HCT116 (cell line): Measurements from ENCODE around the gene RTN1. TPM values are rescaled to one million over a fixed set of nuclear protein-coding genes. Genes with fewer than 3 reads are reported as not detected.

Source experiments
- ATAC-seq: fragments of 200-7000 bp; cut with Tn5 transposase; 2 replicates; pipeline ENCODE4 v1.9.1; 2020; ENCODE audit warnings: mild to moderate bottlenecking, moderate library complexity
- BruUV-seq: library from RNA; stranded (reverse); fragments of 400-500 nt; replicated peaks from 2 replicates; lab custom pipeline; 2021; lab: Mats Ljungman, UMichigan
- CTCF ChIA-PET: fragments of 300-600 bp; sonication (Branson Sonifier 250); formaldehyde crosslinking; loops from one replicate; lab custom pipeline; 2021; ENCODE audit warnings: antibody characterized with exemption; lab: Charles Lee
- POLR2A ChIA-PET: fragments of 300-600, 350-600 bp; sonication (Branson Sonifier 250); formaldehyde crosslinking; loops from one replicate; lab custom pipeline; 2021; ENCODE audit warnings: antibody characterized with exemption; lab: Charles Lee
- RAD21 ChIA-PET, 2 experiments: fragments of 300-600 bp; sonication (Branson Sonifier 250); formaldehyde crosslinking; loops; one replicate each; lab custom pipeline; 2023; ENCODE audit warnings: low total read pairs in 2 of 2; ENCODE audit not compliant: uncharacterized antibody in 2 of 2, unreplicated experiment in 2 of 2, low non-redundant PET in 1 of 2; lab: Charles Lee
- DNase-seq: peaks from one replicate; pipeline ENCODE4 v3.0.0-alpha.2; 2010; ENCODE audit warnings: low read depth, low spot score
- H2AFZ ChIP-seq: fragments of 200-600 bp; shearing (Covaris generic), sonication (generic); 2 replicates; pipeline ENCODE4 v1.6.1; 2017; ENCODE audit warnings: low read depth, mixed run types, mixed read lengths, antibody characterized with exemption, low read length; ENCODE audit not compliant: poor library complexity, severe bottlenecking
- H3K27ac ChIP-seq: 2 replicates; pipeline ENCODE4 v1.5.1; 2012; ENCODE audit warnings: low read depth, low read length
- H3K27me3 ChIP-seq: fragments of 200-600 bp; sonication (generic); 2 replicates; pipeline ENCODE4 v1.6.1; 2016; ENCODE audit warnings: mixed run types, low read length, mixed read lengths; ENCODE audit not compliant: insufficient read depth
- H3K36me3 ChIP-seq, 2 experiments: fragments of 200-500 bp in 1 of 2; fragments of 200-600 bp in 1 of 2; sonication (Bioruptor generic) in 1 of 2; sonication (generic) in 1 of 2; 2 replicates each; pipeline versions ENCODE4 v1.5.1 to v1.6.1; 2014 to 2016; ENCODE audit warnings: low read length in 2 of 2, inconsistent platforms in 1 of 2, mixed read lengths in 1 of 2, mixed run types in 1 of 2; ENCODE audit not compliant: insufficient read depth in 2 of 2, control insufficient read depth in 1 of 2
- H3K4me1 ChIP-seq, 2 experiments: fragments of 200-600 bp in 1 of 2; sonication (generic) in 1 of 2; 2 replicates each; pipeline versions ENCODE4 v1.5.1 to v1.6.1; 2012 to 2017; ENCODE audit warnings: low read length in 2 of 2, inconsistent platforms in 1 of 2, mild to moderate bottlenecking in 1 of 2, mixed read lengths in 1 of 2, mixed run types in 1 of 2, moderate library complexity in 1 of 2; ENCODE audit not compliant: insufficient read depth in 2 of 2, control insufficient read depth in 1 of 2
- H3K4me2 ChIP-seq: fragments of 200-600 bp; sonication (generic); 2 replicates; pipeline ENCODE4 v1.6.1; 2017; ENCODE audit warnings: mixed run types, low read length, mixed read lengths
- H3K4me3 ChIP-seq, 2 experiments: fragments of 200-600 bp in 1 of 2; sonication (generic) in 1 of 2; replicated peaks in 1 of 2; 2 replicates each; pipeline ENCODE4 v1.5.1; 2011 to 2016; ENCODE audit warnings: low read length in 2 of 2, control low read depth in 1 of 2, low read depth in 1 of 2, mild to moderate bottlenecking in 1 of 2, mixed read lengths in 1 of 2, mixed run types in 1 of 2
- H3K79me2 ChIP-seq: fragments of 200-600 bp; sonication (generic); 2 replicates; pipeline ENCODE4 v1.6.1; 2017; ENCODE audit warnings: mild to moderate bottlenecking, mixed run types, low read length, moderate library complexity, mixed read lengths; ENCODE audit not compliant: insufficient read depth
- H3K9ac ChIP-seq: fragments of 200-600 bp; sonication (generic); 2 replicates; pipeline ENCODE4 v1.6.1; 2016; ENCODE audit warnings: low read length, mixed read lengths
- H3K9me2 ChIP-seq: fragments of 200-600 bp; sonication (generic), shearing (Covaris generic); 2 replicates; pipeline ENCODE4 v1.6.1; 2017; ENCODE audit warnings: mixed run types, mild to moderate bottlenecking, moderate library complexity; ENCODE audit not compliant: insufficient read depth
- H3K9me3 ChIP-seq, 2 experiments: fragments of 200-500 bp in 1 of 2; fragments of 200-600 bp in 1 of 2; sonication (Bioruptor generic) in 1 of 2; sonication (generic) in 1 of 2; 2 replicates each; pipeline ENCODE4 v1.6.1; 2014 to 2017; ENCODE audit warnings: low read length in 2 of 2, mixed read lengths in 2 of 2, inconsistent platforms in 1 of 2, low read depth in 1 of 2, mild to moderate bottlenecking in 1 of 2, mixed run types in 1 of 2, moderate library complexity in 1 of 2; ENCODE audit not compliant: control insufficient read depth in 1 of 2, insufficient read depth in 1 of 2
- H4K20me1 ChIP-seq: fragments of 200-600 bp; sonication (generic), shearing (Covaris generic); 2 replicates; pipeline ENCODE4 v1.6.1; 2017; ENCODE audit warnings: mixed run types, mild to moderate bottlenecking, moderate library complexity; ENCODE audit not compliant: insufficient read depth
- CBX3 ChIP-seq: IDR thresholded peaks from 2 replicates; pipeline ENCODE4 v1.6.1; 2012; ENCODE audit warnings: low read depth
- CEBPB ChIP-seq: IDR thresholded peaks from 2 replicates; pipeline ENCODE4 v1.6.1; 2012; ENCODE audit warnings: low read depth
- ELF1 ChIP-seq: IDR thresholded peaks from 2 replicates; pipeline ENCODE4 v1.6.1; 2012; ENCODE audit warnings: low read depth, borderline replicate concordance
- POLR2A ChIP-seq: IDR thresholded peaks from 2 replicates; pipeline ENCODE4 v1.7.0; 2011; ENCODE audit warnings: borderline replicate concordance; ENCODE audit not compliant: insufficient read depth, insufficient read length; ENCODE audit errors: extremely low read depth
- SIN3A ChIP-seq: IDR thresholded peaks from 2 replicates; pipeline ENCODE4 v1.6.1; 2012; ENCODE audit warnings: low read depth
- SRF ChIP-seq: IDR thresholded peaks from 2 replicates; pipeline ENCODE4 v1.6.1; 2012; ENCODE audit warnings: low read depth
- TCF7L2 ChIP-seq: IDR thresholded peaks from 2 replicates; pipeline ENCODE4 v1.7.0; 2011; ENCODE audit warnings: borderline replicate concordance, inconsistent platforms; ENCODE audit not compliant: insufficient read depth, insufficient read length; ENCODE audit errors: extremely low read depth
- ZNF274 ChIP-seq: fragments of 200-500 bp; sonication (Bioruptor generic); IDR thresholded peaks from 2 replicates; pipeline ENCODE4 v1.6.1; 2014; ENCODE audit warnings: mild to moderate bottlenecking, low read depth, low read length, inconsistent platforms
- intact Hi-C: fragments of 100-400 bp; cut with micrococcal nuclease; formaldehyde crosslinking; loops from 2 replicates; pipeline ENCODE4 v1.10.0; 2022
- total RNA-seq: library from RNA; stranded (reverse); gene quantifications from one replicate; pipeline ENCODE4 v1.2.1, GENCODE V29; 2021; ENCODE audit not compliant: unreplicated experiment
- TF ChIP-seq, protein P1 (sequence below): IDR thresholded peaks from 2 replicates; pipeline ENCODE4 v1.6.1; 2012
- TF ChIP-seq, protein P2 (sequence below): IDR thresholded peaks from 2 replicates; pipeline ENCODE4 v1.6.1; 2011; ENCODE audit warnings: mild to moderate bottlenecking, low read length, moderate library complexity; ENCODE audit not compliant: insufficient replicate concordance; ENCODE audit errors: extremely low read depth
- TF ChIP-seq, protein P3 (sequence below), 3 experiments: fragments of 200-600 bp in 1 of 3; sonication (generic) in 1 of 3; IDR thresholded peaks in 2 of 3; conservative IDR thresholded peaks in 1 of 3; 2 replicates each; pipeline ENCODE4 v1.5.1; 2012 to 2017; ENCODE audit warnings: low read depth in 2 of 3, low read length in 2 of 3, antibody characterized with exemption in 1 of 3, borderline replicate concordance in 1 of 3, control low read depth in 1 of 3, mild to moderate bottlenecking in 1 of 3, mixed read lengths in 1 of 3, mixed run types in 1 of 3, moderate library complexity in 1 of 3; ENCODE audit not compliant: insufficient read depth in 1 of 3

Gene RTN1
- total RNA-seq, 1 experiment from 2014 or later, result 0.57 TPM

DNA sequence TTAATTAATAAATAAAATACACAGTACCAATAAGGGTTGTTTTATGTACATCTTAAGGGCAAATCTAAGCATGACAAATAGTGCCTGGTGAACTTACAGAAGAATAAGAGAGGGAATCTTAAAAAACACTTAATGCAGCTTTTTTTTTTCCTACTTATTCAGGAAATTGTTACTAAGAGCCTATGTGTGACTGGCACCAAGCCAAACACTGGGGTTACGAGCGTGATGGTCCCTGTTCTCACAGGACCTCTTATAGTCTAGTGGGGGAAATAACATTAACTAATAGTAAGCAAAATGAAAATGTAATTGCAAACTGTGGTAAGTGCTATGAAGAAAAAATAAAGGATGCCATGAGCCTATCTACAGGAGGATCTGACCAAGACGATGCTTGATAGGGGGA, 53.6 kb downstream of the RTN1 start:
- H2AFZ ChIP-seq, result no peak overlapping the region
- intact Hi-C loops, result no loop called here
- no peak for TF ChIP-seq TCF7L2
- H3K36me3 ChIP-seq, result no peaks in the 10 kb centered on the region
- no peaks in the 10 kb centered on the region for H3K9me3 ChIP-seq
- no peaks in the 10 kb centered on the region for H4K20me1 ChIP-seq
- CTCF ChIA-PET, result no interaction called here
- no peaks in the 10 kb centered on the region for H3K4me1 ChIP-seq
- H3K9ac ChIP-seq, result no peak overlapping the region
- H3K4me2 ChIP-seq, result no peak overlapping the region
- H3K27ac ChIP-seq, result no peak overlapping the region
- BruUV-seq, result no TSS peak
- no peaks in the 10 kb centered on the region for H3K9me2 ChIP-seq
- no peak for DNase-seq
- H3K4me3 ChIP-seq, result no peak overlapping the region
- RAD21 ChIA-PET, result no interaction called here
- H3K27me3 ChIP-seq, result peaks cover 30% of the 10 kb centered on the region
- no peak for ATAC-seq
- POLR2A ChIA-PET, result no interaction called here
- H3K79me2 ChIP-seq, result no peaks in the 10 kb centered on the region

DNA sequence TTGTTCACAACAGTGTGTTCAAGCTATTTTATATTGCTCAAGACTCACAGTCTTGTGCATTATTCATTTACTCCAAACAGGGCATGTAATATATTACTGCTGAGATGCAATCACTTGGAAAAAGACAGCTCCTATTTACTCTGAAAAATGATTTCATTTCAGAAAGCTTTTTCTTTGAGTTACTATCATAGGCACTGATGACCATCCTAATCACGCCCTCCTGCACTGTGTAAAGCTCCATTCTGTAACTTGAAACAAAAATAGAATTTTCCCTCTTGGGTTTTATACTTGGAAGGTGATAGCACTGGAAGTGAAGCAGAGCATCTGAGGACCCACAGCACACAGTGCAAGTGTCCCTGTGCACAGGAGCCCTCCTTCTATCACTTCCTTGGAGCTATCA, 55.6 kb downstream of the RTN1 start:
- Histone ChIP-seq H3K79me2 (no peaks in the 10 kb centered on the region), H3K9me2 (no peaks in the 10 kb centered on the region), H3K4me1 (no peaks in the 10 kb centered on the region), H4K20me1 (no peaks in the 10 kb centered on the region)
- no peak for ATAC-seq
- intact Hi-C loops, result no loop called here
- no peak for TF ChIP-seq SRF
- TF ChIP-seq CBX3, result no peak
- TF ChIP-seq, all 23 proteins: peak for 0
- Histone ChIP-seq H3K9ac (no peak overlapping the region), H3K9me3 (no peaks in the 10 kb centered on the region), H3K27ac (no peak overlapping the region), H3K4me2 (no peak overlapping the region), H2AFZ (no peak overlapping the region), H3K27me3 (peaks cover 46% of the 10 kb centered on the region), H3K4me3 (no peak overlapping the region), H3K36me3 (no peaks in the 10 kb centered on the region)
- no peak for DNase-seq
- BruUV-seq, result no TSS peak
- ChIA-PET CTCF (no interaction called here), POLR2A (no interaction called here), RAD21 (no interaction called here)

DNA sequence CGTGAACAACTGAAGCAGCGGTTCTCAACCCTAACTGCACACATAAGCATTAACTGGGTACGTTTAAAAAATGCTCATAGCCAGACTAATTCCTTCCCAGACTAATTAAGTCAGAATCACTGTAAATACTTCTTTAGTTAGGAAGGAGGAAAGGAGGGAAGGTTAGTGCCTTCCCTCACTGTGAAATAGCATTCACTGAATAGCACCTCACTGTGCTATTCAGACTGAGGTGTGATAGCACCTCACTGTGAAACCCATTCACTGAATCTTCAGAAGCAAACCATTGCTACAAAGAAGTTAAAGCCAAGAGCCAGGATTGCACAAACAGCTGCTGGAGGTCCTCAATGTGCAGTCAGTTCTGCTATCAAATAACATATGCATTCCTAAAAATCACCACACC, 58.8 kb downstream of the RTN1 start:
- Histone ChIP-seq H3K9ac (no peak overlapping the region), H3K4me2 (no peak overlapping the region), H3K79me2 (no peaks in the 10 kb centered on the region), H3K4me3 (no peak overlapping the region), H3K36me3 (no peaks in the 10 kb centered on the region), H3K27me3 (peaks cover 51% of the 10 kb centered on the region), H2AFZ (no peak overlapping the region), H4K20me1 (no peaks in the 10 kb centered on the region), H3K4me1 (no peaks in the 10 kb centered on the region), H3K27ac (no peak overlapping the region), H3K9me3 (no peaks in the 10 kb centered on the region), H3K9me2 (no peaks in the 10 kb centered on the region)
- POLR2A ChIA-PET, result no interaction called here
- CTCF ChIA-PET, result no interaction called here
- intact Hi-C loops, result no loop called here
- RAD21 ChIA-PET, result no interaction called here
- BruUV-seq, result no TSS peak
- no peak for DNase-seq
- ATAC-seq, result no peak
- TF ChIP-seq POLR2A (no peak), SIN3A (no peak), CEBPB (no peak), ZNF274 (no peak), ELF1 (no peak)
- TF ChIP-seq, protein P1, sequence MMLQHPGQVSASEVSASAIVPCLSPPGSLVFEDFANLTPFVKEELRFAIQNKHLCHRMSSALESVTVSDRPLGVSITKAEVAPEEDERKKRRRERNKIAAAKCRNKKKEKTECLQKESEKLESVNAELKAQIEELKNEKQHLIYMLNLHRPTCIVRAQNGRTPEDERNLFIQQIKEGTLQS, result no peak
- TF ChIP-seq, protein P2, sequence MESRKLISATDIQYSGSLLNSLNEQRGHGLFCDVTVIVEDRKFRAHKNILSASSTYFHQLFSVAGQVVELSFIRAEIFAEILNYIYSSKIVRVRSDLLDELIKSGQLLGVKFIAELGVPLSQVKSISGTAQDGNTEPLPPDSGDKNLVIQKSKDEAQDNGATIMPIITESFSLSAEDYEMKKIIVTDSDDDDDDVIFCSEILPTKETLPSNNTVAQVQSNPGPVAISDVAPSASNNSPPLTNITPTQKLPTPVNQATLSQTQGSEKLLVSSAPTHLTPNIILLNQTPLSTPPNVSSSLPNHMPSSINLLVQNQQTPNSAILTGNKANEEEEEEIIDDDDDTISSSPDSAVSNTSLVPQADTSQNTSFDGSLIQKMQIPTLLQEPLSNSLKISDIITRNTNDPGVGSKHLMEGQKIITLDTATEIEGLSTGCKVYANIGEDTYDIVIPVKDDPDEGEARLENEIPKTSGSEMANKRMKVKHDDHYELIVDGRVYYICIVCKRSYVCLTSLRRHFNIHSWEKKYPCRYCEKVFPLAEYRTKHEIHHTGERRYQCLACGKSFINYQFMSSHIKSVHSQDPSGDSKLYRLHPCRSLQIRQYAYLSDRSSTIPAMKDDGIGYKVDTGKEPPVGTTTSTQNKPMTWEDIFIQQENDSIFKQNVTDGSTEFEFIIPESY, result no peak
- TF ChIP-seq, protein P3, sequence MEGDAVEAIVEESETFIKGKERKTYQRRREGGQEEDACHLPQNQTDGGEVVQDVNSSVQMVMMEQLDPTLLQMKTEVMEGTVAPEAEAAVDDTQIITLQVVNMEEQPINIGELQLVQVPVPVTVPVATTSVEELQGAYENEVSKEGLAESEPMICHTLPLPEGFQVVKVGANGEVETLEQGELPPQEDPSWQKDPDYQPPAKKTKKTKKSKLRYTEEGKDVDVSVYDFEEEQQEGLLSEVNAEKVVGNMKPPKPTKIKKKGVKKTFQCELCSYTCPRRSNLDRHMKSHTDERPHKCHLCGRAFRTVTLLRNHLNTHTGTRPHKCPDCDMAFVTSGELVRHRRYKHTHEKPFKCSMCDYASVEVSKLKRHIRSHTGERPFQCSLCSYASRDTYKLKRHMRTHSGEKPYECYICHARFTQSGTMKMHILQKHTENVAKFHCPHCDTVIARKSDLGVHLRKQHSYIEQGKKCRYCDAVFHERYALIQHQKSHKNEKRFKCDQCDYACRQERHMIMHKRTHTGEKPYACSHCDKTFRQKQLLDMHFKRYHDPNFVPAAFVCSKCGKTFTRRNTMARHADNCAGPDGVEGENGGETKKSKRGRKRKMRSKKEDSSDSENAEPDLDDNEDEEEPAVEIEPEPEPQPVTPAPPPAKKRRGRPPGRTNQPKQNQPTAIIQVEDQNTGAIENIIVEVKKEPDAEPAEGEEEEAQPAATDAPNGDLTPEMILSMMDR (IDR thresholded peaks at IDR 0.05 in 2 of 3, conservative IDR thresholded peaks at IDR 0.05 in 1 of 3; ENCODE audit: borderline replicate concordance in 1 of 3, insufficient read depth in 1 of 3, low read depth in 2 of 3, low read length in 2 of 3), result no peak
